ENCODE measurements around the gene BFSP2. TPM values are rescaled to one million over a fixed set of nuclear protein-coding genes. Genes with fewer than 3 reads are reported as not detected.

BFSP2 gene
- total RNA-seq, 2 donors from 2014 or later, result not detected

- no peak for ATAC-seq (ENCODE audit: insufficient number of reproducible peaks, low FRiP score, low read depth)
- no peaks in the 10 kb centered on the region for H3K27me3 ChIP-seq (replicated peaks; ENCODE audit: insufficient read depth)
Measured at GRCh38 chr3:133374708-133375402, 25.0 kb upstream of the BFSP2 start.

GRCh38 chr3:133375403-133375745 is 24.5 kb upstream of the BFSP2 start:
- ATAC-seq (ENCODE audit: insufficient number of reproducible peaks, low FRiP score, low read depth), result no peak
- H3K27me3 ChIP-seq (replicated peaks; ENCODE audit: insufficient read depth), result no peaks in the 10 kb centered on the region
- no peak for DNase-seq (ENCODE audit: low spot score)
- H3K4me3 ChIP-seq, result no peak overlapping the region
- no peak overlapping the region for H3K27ac ChIP-seq
- no peaks in the 10 kb centered on the region for H3K4me1 ChIP-seq (ENCODE audit: control insufficient read depth in 1 of 2, low read depth in 2 of 2)
- TF ChIP-seq CTCF (IDR thresholded peaks at IDR 0.05), result no peak
- H3K36me3 ChIP-seq, result no peaks in the 10 kb centered on the region
- no peaks in the 10 kb centered on the region for H3K9me3 ChIP-seq

More at GRCh38 chr3:133374708-133375402, 25.0 kb upstream of the BFSP2 start:
- no peak for TF ChIP-seq CTCF (IDR thresholded peaks at IDR 0.05)
- no peaks in the 10 kb centered on the region for H3K36me3 ChIP-seq
- H3K4me3 ChIP-seq, result no peak overlapping the region
- no peak overlapping the region for H3K27ac ChIP-seq
- DNase-seq (ENCODE audit: low spot score), result no peak
- H3K4me1 ChIP-seq (ENCODE audit: control insufficient read depth in 1 of 2, low read depth in 2 of 2), result no peaks in the 10 kb centered on the region
- no peaks in the 10 kb centered on the region for H3K9me3 ChIP-seq

- no peaks in the 10 kb centered on the region for H3K9me3 ChIP-seq
- no peaks in the 10 kb centered on the region for H3K27me3 ChIP-seq (replicated peaks; ENCODE audit: insufficient read depth)
- H3K27ac ChIP-seq, result no peak overlapping the region
- ATAC-seq (ENCODE audit: insufficient number of reproducible peaks, low FRiP score, low read depth), result no peak
- H3K4me3 ChIP-seq, result no peak overlapping the region
- no peaks in the 10 kb centered on the region for H3K36me3 ChIP-seq
- H3K4me1 ChIP-seq (ENCODE audit: control insufficient read depth in 1 of 2, low read depth in 2 of 2), result no peaks in the 10 kb centered on the region
- TF ChIP-seq CTCF (IDR thresholded peaks at IDR 0.05), result no peak
- no peak for DNase-seq (ENCODE audit: low spot score)
Measured at GRCh38 chr3:133376810-133377209, 23.0 kb upstream of the BFSP2 start.

GRCh38 chr3:133377396-133377795 is 22.5 kb upstream of the BFSP2 start:
- Histone ChIP-seq H3K36me3 (no peaks in the 10 kb centered on the region), H3K4me1 (ENCODE audit: control insufficient read depth in 1 of 2, low read depth in 2 of 2) (no peaks in the 10 kb centered on the region), H3K9me3 (no peaks in the 10 kb centered on the region), H3K4me3 (no peak overlapping the region), H3K27ac (no peak overlapping the region), H3K27me3 (replicated peaks; ENCODE audit: insufficient read depth) (no peaks in the 10 kb centered on the region)
- DNase-seq (ENCODE audit: low spot score) (no peak), ATAC-seq (ENCODE audit: insufficient number of reproducible peaks, low FRiP score, low read depth) (no peak)
- peak; percentile 13 for TF ChIP-seq CTCF (IDR thresholded peaks at IDR 0.05)

GRCh38 chr3:133379926-133380325 is 19.9 kb upstream of the BFSP2 start:
- no peak for ATAC-seq (ENCODE audit: insufficient number of reproducible peaks, low FRiP score, low read depth)
- Histone ChIP-seq H3K36me3 (no peaks in the 10 kb centered on the region), H3K9me3 (no peaks in the 10 kb centered on the region), H3K4me1 (ENCODE audit: control insufficient read depth in 1 of 2, low read depth in 2 of 2) (peaks cover 0 to 5% of the 10 kb centered on the region in 2 donors), H3K27me3 (replicated peaks; ENCODE audit: insufficient read depth) (no peaks in the 10 kb centered on the region), H3K4me3 (no peak overlapping the region), H3K27ac (no peak overlapping the region)
- no peak for TF ChIP-seq CTCF (IDR thresholded peaks at IDR 0.05)
- no peak for DNase-seq (ENCODE audit: low spot score)

Measured in thoracic aorta (tissue), 2 donors.